ENCODE data around the gene POLE. TPM values are rescaled to one million over a fixed set of nuclear protein-coding genes. Genes with fewer than 3 reads are reported as not detected.

Gene POLE
- total RNA-seq, 1 experiment from 2014 or later, result 144 TPM

DNA sequence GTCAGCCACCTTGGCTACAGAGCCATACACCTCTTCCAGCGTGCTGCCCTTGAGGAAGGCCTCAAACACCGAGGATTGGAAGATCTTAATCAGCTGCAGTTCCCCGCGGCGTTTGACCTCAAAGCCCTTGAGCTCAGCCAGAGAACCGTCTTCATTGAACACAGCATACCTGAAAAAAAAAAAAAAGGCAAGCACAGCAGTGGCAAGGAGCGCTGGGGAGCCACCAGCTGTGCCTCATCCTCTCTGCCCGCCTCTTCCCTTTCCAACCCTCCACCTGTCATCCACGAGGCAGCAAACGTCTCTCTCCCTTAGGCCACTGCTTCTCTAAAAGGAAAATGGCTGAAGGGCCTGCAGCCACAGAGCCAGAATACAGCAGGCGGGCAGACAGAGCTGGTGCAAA is 26.1 kb downstream of the POLE start:
- ChIA-PET POLR2A (no interaction called here), CTCF (no interaction called here)
- Mint-ChIP-seq H3K4me1 (no peaks in the 10 kb centered on the region), H3K27ac (no peak overlapping the region), H3K4me3 (no peak overlapping the region), H3K27me3 (ENCODE audit: low read depth) (no peaks in the 10 kb centered on the region), H3K36me3 (peaks cover 88% of the 10 kb centered on the region), H3K9me3 (no peaks in the 10 kb centered on the region)
- no peak for DNase-seq (ENCODE audit: low spot score)
- ATAC-seq, result no peak
- TF ChIP-seq JUN (CRISPR knock-in tag; IDR thresholded peaks at IDR 0.05) (no peak), GTF2I (CRISPR knock-in tag; conservative IDR thresholded peaks at IDR 0.05) (no peak), TCF7 (CRISPR knock-in tag; IDR thresholded peaks at IDR 0.05; ENCODE audit: low read depth) (no peak), ELF4 (CRISPR knock-in tag; IDR thresholded peaks at IDR 0.05; ENCODE audit: low read depth) (no peak), RELA (CRISPR knock-in tag; IDR thresholded peaks at IDR 0.05; ENCODE audit: borderline replicate concordance) (no peak), NFATC4 (CRISPR knock-in tag; IDR thresholded peaks at IDR 0.05) (no peak), ZNF121 (CRISPR knock-in tag; IDR thresholded peaks at IDR 0.05) (no peak), MYBL2 (CRISPR knock-in tag; IDR thresholded peaks at IDR 0.05) (no peak), ATF2 (CRISPR knock-in tag; IDR thresholded peaks at IDR 0.05; ENCODE audit: borderline replicate concordance, low read depth) (no peak), HMGXB4 (CRISPR knock-in tag; IDR thresholded peaks at IDR 0.05) (no peak), ZNF396 (CRISPR knock-in tag; IDR thresholded peaks at IDR 0.05; ENCODE audit: borderline replicate concordance) (no peak), SMAD4 (CRISPR knock-in tag; IDR thresholded peaks at IDR 0.05) (no peak)
- TF ChIP-seq, protein P1, sequence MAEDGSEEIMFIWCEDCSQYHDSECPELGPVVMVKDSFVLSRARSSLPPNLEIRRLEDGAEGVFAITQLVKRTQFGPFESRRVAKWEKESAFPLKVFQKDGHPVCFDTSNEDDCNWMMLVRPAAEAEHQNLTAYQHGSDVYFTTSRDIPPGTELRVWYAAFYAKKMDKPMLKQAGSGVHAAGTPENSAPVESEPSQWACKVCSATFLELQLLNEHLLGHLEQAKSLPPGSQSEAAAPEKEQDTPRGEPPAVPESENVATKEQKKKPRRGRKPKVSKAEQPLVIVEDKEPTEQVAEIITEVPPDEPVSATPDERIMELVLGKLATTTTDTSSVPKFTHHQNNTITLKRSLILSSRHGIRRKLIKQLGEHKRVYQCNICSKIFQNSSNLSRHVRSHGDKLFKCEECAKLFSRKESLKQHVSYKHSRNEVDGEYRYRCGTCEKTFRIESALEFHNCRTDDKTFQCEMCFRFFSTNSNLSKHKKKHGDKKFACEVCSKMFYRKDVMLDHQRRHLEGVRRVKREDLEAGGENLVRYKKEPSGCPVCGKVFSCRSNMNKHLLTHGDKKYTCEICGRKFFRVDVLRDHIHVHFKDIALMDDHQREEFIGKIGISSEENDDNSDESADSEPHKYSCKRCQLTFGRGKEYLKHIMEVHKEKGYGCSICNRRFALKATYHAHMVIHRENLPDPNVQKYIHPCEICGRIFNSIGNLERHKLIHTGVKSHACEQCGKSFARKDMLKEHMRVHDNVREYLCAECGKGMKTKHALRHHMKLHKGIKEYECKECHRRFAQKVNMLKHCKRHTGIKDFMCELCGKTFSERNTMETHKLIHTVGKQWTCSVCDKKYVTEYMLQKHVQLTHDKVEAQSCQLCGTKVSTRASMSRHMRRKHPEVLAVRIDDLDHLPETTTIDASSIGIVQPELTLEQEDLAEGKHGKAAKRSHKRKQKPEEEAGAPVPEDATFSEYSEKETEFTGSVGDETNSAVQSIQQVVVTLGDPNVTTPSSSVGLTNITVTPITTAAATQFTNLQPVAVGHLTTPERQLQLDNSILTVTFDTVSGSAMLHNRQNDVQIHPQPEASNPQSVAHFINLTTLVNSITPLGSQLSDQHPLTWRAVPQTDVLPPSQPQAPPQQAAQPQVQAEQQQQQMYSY (CRISPR knock-in tag; IDR thresholded peaks at IDR 0.05), result no peak
- TF ChIP-seq, protein P2, sequence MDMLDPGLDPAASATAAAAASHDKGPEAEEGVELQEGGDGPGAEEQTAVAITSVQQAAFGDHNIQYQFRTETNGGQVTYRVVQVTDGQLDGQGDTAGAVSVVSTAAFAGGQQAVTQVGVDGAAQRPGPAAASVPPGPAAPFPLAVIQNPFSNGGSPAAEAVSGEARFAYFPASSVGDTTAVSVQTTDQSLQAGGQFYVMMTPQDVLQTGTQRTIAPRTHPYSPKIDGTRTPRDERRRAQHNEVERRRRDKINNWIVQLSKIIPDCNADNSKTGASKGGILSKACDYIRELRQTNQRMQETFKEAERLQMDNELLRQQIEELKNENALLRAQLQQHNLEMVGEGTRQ (CRISPR knock-in tag; IDR thresholded peaks at IDR 0.05), result no peak

DNA sequence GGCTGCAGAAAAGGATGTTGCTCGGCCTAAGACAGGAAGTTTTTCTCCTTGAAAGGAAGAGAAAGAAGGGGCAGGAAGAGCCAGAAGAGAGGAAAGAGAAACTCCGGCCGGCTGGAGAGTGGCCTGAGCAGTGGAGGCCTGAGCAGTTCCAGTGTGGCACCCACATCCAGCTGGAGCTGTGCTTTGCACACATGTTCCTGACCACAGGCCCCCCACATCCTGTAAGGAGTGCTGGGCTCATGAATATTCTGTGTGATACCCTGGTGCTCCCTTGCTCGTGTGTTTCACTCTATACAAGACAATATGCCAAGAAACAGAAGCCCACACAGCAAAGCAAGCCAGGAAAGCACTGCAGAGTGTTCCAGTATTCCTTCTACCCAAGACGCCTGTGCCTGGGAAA is 27.1 kb downstream of the POLE start:
- POLR2A ChIA-PET, result no interaction called here
- H3K4me3 Mint-ChIP-seq, result no peak overlapping the region
- DNase-seq (ENCODE audit: low spot score), result no peak
- CTCF ChIA-PET, result no interaction called here
- no peak overlapping the region for H3K27ac Mint-ChIP-seq
- H3K27me3 Mint-ChIP-seq (ENCODE audit: low read depth), result no peaks in the 10 kb centered on the region
- no peaks in the 10 kb centered on the region for H3K9me3 Mint-ChIP-seq
- H3K36me3 Mint-ChIP-seq, result peaks cover 82% of the 10 kb centered on the region
- TF ChIP-seq CREB1 (CRISPR knock-in tag; IDR thresholded peaks at IDR 0.05) (no peak), JUN (CRISPR knock-in tag; IDR thresholded peaks at IDR 0.05) (no peak), E2F1 (CRISPR knock-in tag; IDR thresholded peaks at IDR 0.05) (no peak), NFATC4 (CRISPR knock-in tag; IDR thresholded peaks at IDR 0.05) (no peak), RELA (CRISPR knock-in tag; IDR thresholded peaks at IDR 0.05; ENCODE audit: borderline replicate concordance) (no peak), OVOL2 (CRISPR knock-in tag; IDR thresholded peaks at IDR 0.05; ENCODE audit: borderline replicate concordance) (no peak), FOXK1 (CRISPR knock-in tag; IDR thresholded peaks at IDR 0.05) (no peak)
- TF ChIP-seq, protein P3, sequence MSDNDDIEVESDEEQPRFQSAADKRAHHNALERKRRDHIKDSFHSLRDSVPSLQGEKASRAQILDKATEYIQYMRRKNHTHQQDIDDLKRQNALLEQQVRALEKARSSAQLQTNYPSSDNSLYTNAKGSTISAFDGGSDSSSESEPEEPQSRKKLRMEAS (CRISPR knock-in tag; IDR thresholded peaks at IDR 0.05), result no peak
- TF ChIP-seq, protein P4, sequence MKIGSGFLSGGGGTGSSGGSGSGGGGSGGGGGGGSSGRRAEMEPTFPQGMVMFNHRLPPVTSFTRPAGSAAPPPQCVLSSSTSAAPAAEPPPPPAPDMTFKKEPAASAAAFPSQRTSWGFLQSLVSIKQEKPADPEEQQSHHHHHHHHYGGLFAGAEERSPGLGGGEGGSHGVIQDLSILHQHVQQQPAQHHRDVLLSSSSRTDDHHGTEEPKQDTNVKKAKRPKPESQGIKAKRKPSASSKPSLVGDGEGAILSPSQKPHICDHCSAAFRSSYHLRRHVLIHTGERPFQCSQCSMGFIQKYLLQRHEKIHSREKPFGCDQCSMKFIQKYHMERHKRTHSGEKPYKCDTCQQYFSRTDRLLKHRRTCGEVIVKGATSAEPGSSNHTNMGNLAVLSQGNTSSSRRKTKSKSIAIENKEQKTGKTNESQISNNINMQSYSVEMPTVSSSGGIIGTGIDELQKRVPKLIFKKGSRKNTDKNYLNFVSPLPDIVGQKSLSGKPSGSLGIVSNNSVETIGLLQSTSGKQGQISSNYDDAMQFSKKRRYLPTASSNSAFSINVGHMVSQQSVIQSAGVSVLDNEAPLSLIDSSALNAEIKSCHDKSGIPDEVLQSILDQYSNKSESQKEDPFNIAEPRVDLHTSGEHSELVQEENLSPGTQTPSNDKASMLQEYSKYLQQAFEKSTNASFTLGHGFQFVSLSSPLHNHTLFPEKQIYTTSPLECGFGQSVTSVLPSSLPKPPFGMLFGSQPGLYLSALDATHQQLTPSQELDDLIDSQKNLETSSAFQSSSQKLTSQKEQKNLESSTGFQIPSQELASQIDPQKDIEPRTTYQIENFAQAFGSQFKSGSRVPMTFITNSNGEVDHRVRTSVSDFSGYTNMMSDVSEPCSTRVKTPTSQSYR (CRISPR knock-in tag; IDR thresholded peaks at IDR 0.05), result no peak
- TF ChIP-seq, protein P5, sequence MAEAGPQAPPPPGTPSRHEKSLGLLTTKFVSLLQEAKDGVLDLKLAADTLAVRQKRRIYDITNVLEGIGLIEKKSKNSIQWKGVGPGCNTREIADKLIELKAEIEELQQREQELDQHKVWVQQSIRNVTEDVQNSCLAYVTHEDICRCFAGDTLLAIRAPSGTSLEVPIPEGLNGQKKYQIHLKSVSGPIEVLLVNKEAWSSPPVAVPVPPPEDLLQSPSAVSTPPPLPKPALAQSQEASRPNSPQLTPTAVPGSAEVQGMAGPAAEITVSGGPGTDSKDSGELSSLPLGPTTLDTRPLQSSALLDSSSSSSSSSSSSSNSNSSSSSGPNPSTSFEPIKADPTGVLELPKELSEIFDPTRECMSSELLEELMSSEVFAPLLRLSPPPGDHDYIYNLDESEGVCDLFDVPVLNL (CRISPR knock-in tag; IDR thresholded peaks at IDR 0.05; ENCODE audit: borderline replicate concordance, low read depth), result no peak
- no peak for ATAC-seq
- no peaks in the 10 kb centered on the region for H3K4me1 Mint-ChIP-seq

Data from WTC11 (cell line).